ENCODE measurements around the gene SLC12A8. TPM values are rescaled to one million over a fixed set of nuclear protein-coding genes. Genes with fewer than 3 reads are reported as not detected.
"Not testable (repeated sequence)": the region's sequence is repeated elsewhere in the genome, so short reads cannot be mapped to it uniquely, and the experiment has no call there.

The SLC12A8 gene
- total RNA-seq, 1 experiment from 2014 or later, result 9.3 TPM

- DNase-seq (ENCODE audit: extremely low read depth, low read depth), result no peak
These were observed 124.7 kb downstream of the SLC12A8 start for GRCh38 chr3:125087768-125088391.

DNA sequence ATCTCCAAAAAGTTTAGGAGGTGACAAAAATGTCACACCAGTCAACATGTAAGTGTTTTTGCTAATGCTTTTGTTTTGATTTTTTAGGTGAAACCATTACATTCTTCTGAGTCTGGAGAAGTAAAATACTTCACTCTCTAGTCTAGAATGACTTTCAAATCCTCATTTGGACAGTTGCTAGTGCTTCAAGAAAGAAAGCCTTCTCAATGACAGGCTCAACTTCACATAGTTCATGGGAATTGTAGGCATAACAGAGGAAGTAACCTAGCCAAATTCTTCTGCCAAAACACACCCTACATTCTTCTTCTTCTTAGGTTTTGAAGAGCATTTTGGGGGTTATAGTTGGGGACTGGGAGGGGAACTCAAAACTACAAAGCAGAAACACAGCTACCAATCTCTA lies 127.4 kb downstream of the SLC12A8 start:
- DNase-seq (ENCODE audit: extremely low read depth, low read depth), result no peak

GRCh38 chr3:125083776-125084175 lies 128.8 kb downstream of the SLC12A8 start:
- no peak for DNase-seq (ENCODE audit: extremely low read depth, low read depth)

DNA sequence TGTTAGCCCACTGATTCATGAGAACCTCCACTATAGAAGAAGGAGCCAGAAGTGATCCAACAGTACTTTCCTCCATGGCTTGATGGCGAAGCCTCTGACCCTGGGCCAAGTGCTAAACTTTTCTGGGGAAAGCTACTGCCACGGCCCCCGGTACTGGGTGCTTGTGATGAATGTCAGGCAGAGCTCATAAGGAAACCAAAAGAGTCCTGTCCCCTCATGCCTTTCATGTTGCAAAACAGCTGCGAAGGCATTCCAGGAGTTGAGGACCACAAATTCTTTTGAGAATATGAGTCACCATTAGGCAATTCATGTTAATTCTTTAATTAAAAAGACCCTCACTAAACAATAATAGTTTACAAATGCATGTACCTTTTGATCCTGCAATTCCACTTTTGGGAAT lies 130.2 kb downstream of the SLC12A8 start:
- DNase-seq (ENCODE audit: extremely low read depth, low read depth), result not testable (repeated sequence)

DNA sequence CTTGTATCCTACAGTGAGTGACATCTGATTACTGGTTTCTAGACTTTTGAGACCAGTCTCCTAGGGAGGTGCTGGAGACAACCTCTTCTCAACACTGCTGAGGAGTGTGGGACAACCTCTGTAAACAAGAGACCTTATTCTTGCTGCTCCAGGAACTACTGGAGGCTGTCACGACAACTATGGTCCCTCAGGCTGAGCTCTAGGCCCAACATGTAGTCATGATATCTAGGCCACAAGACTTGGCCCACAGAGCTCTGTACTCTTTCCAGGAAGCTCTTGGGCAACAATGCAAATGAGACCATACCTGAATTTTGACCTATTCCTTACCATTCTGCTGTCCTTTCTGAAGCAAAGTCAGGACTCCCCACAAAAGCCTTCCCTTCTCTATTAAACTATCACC lies 132.5 kb downstream of the SLC12A8 start:
- no peak for DNase-seq (ENCODE audit: extremely low read depth, low read depth)

- DNase-seq (ENCODE audit: extremely low read depth, low read depth), result no peak
These were observed 132.9 kb downstream of the SLC12A8 start for GRCh38 chr3:125079675-125080045.

DNA sequence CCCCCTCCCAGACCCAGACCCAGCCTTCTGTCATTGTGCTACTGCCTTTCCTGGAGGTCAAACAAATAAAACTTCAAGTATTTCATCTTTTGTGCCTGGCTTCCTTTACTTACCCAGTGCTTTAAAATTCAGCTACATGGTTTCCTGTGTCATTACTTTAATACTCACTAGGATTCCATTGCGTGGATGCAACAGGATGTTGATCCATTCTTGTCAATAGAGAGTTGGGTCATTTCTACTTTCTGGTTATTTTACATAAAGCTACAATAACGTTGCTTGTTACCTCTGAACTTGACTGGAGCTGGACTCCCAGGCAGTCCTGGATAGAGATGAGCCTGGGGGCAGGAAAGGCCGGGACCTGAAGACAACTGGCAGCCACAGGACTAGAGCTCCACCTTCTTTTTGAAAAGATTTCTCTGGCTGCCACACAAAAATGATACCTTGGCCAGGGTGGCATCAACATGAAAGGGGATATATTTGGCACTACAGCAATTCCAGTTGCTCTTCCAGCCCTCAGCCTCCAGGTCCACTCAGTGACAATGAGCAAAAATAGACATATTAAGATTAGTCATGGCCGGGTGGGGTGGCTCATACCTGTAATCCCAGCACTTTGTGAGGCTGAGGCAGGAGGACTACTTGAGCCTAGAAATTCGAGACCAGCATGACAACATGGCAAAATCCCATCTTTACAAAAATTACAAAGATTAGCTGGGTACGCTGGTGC lies 133.4 kb downstream of the SLC12A8 start:
- DNase-seq (ENCODE audit: extremely low read depth, low read depth), result no peak

GRCh38 chr3:125077864-125078263 lies 134.7 kb downstream of the SLC12A8 start:
- no peak for DNase-seq (ENCODE audit: extremely low read depth, low read depth)

GRCh38 chr3:125076464-125076863 lies 136.1 kb downstream of the SLC12A8 start:
- DNase-seq (ENCODE audit: extremely low read depth, low read depth), result no peak

GRCh38 chr3:125075738-125076137 lies 136.8 kb downstream of the SLC12A8 start:
- no peak for DNase-seq (ENCODE audit: extremely low read depth, low read depth)

DNA sequence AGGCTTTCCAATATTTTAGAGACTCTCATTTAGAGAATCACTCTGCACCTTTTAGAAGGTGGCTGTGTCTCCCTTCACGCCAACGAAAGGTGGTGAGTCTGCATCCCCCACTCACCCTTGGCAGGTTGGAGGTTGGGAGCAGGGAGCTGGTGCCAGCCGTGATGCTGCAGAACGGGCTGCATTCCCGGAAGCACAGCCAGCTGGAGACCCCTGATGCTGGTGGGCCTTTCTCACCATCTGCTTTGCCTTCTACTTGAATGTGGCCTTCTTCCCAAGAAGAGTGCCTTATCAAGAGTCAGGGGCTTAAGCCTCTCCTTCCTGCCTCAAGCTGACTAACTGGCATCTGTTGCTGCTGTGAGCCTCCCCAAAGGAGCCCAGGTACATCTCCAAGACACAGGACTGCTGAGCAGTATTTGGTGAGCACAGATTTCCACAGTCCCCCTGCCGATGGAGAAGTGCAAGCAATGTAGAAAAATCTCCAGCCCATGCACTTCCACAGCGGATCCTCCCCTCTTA lies 139.1 kb downstream of the SLC12A8 start:
- no peak for DNase-seq (ENCODE audit: extremely low read depth, low read depth)

DNA sequence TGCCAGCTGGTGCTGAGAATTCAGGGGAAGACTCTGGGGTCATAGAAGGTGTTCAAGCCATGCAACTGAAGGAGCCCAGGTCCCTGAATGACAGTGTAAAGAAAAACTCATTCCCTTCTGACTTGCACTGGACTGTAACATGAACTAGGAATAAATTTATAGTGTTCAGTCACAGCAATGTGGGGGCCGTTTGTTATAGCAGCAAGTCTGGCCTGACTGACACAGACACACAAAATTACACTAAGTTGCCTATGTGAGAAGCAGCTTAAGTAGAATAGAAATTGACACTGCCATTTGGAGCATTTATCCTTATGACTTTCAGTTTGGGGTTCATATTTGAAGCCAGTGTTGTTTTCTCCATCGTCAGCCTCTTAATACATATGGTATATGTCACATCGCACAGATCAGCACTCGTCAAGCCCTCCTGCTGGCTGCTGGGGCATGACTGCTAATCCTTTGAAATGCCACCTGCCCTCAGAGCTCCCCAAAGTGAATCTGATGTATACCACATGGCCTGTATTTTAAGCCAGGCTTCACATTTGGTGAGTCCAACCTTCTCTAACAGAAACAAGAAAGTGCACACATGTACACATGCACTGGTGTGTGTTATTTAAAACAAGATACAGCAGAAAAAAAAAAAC lies 139.7 kb downstream of the SLC12A8 start:
- no peak for DNase-seq (ENCODE audit: extremely low read depth, low read depth)

- no peak for DNase-seq (ENCODE audit: extremely low read depth, low read depth)
These were observed 140.2 kb downstream of the SLC12A8 start for GRCh38 chr3:125072301-125072700.

- no peak for DNase-seq (ENCODE audit: extremely low read depth, low read depth)
These were observed 142.4 kb downstream of the SLC12A8 start for GRCh38 chr3:125069968-125070745.

DNA sequence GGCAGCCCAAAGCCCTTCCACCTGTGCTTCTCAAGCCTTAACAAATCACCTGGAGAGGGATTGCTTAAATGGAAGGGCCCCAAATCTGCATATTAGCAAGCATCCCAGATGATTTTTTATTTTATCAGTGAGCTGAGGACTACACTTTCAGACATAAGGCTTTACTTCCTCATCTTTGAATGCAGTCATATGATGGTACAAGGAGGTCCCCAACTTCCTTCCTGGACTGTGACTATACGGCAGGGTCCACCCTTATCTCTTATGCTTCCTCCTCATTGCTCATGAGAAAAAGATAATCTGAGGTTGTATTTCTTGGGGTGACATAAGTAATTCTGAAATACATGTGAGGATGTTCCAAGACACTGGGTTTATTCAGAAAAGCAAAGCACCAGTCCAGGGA lies 143.1 kb downstream of the SLC12A8 start:
- DNase-seq (ENCODE audit: extremely low read depth, low read depth), result no peak

- DNase-seq (ENCODE audit: extremely low read depth, low read depth), result no peak
These were observed 144.3 kb downstream of the SLC12A8 start for GRCh38 chr3:125068265-125068664.

GRCh38 chr3:125067225-125067624 lies 145.3 kb downstream of the SLC12A8 start:
- no peak for DNase-seq (ENCODE audit: extremely low read depth, low read depth)

DNA sequence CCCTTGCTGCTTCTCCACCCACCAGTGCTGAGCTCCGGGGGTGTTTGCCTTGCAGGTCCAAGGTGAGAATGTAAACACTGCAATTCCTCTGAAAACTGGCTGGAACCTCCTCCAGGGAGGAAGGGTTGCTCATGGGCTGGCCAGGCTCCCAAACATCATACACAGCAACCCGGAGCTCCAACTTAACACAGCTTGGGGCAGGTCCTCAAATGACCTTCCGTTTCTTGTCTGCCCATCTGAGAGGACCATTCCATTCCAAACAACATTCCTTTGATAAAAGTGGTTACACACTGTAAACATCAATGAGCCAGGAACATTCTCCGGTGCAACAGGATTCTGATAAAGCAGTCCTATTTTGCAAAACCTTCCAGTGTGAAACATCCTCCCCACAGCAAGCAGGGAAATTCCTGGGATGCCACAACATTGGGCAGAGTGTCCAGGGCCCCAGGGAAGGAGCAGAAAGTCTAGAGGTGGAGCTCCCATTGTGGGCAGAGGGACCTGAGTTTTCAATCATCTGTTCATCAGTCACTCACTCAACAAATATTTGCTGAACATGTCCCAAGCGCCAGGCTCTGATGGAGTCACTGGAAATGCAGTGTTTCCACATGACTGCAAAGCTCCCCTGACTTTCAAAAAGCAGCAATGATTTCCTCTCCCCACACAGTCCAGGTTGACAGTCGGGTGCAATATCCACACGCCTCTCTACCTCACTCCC lies 149.5 kb downstream of the SLC12A8 start:
- DNase-seq (ENCODE audit: extremely low read depth, low read depth), result no peak

DNA sequence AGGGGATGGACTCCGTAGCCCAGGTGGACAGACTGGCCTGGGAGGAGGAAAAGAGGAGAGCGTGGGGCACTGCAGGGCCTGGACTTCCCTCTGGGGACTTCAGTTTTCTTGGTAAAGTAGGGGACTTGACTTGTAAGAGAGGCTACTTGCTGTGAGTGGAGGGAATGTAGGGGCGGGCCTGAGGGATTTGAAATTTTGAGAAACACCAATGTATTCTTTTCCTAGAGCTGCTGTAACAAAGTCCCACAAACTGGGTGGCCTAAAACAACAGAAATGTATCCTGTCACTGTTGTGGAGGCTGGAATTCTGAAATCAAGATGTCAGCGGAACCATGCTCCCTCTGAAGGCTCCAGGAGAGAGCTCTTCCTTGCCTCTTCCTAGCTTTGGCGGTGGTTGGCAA lies 150.9 kb downstream of the SLC12A8 start:
- DNase-seq (ENCODE audit: extremely low read depth, low read depth), result no peak

GRCh38 chr3:125061170-125061569 lies 151.4 kb downstream of the SLC12A8 start:
- no peak for DNase-seq (ENCODE audit: extremely low read depth, low read depth)
